Measurements from ENCODE around the gene CCDC183.
"Not testable (repeated sequence)": the region's sequence is repeated elsewhere in the genome, so short reads cannot be mapped to it uniquely, and the experiment has no call there.

The CCDC183 gene

DNA sequence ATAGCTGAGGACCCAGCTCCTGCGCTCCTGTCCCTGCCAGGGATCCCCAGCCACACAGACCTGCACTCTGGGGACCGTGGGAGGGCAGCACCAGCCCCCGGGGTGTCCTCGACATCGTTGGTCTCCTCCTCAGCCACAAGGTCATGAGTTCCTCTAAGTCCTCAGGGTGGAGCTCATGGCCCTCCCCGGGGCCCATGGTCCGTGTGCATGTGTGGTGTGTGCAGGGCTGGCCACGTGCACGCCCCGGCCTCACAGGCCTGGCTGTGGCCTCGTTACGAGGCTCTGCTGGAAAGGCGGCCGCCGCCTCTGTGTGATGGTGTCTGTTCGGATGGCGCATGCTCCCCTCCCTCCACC, 30.0 kb downstream of the CCDC183 start:
- no peak for DNase-seq

DNA sequence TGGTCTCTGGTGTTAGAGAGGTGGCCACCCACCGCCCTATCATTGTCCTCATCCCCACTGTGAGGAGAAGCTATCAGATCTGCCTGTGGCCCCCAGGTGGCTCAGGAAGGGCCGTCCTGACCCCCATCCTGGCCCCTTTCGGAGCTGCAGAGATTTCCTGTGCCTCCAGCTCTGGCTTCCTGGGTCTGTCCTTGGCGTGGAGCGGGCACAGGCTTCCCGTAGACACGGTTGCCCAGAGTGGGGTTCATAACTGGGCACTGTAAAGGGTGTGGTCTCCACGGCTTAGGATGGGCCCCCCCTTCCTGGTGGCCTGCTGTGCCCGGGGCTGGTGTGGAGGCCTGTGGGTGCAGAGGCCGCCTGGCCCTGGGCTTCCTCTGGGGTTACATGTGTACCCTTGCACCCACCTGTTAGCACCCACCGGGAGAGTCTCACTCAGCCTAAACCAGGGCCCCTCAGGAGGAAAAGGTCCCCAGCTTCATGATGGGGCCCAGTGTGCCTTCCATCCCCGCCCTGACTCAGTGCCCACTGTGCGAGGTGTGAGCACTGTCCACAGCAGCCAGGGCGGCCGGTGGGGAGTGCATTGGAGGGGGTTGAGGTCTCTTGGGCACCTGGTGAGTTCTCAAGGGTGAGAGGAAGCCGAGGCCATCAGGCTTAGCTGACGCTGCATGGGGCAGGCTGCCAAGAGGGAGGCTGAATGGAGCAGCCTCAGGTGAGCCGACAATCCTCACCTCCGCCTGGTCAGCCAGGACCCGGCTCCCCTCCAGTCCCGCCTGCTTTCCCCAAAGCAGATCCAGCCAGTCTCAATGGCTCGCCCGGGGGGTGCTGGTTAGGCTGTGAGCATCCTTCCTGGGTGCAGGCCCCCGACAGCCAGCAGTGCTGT, 30.8 kb downstream of the CCDC183 start:
- DNase-seq: no peak

DNA sequence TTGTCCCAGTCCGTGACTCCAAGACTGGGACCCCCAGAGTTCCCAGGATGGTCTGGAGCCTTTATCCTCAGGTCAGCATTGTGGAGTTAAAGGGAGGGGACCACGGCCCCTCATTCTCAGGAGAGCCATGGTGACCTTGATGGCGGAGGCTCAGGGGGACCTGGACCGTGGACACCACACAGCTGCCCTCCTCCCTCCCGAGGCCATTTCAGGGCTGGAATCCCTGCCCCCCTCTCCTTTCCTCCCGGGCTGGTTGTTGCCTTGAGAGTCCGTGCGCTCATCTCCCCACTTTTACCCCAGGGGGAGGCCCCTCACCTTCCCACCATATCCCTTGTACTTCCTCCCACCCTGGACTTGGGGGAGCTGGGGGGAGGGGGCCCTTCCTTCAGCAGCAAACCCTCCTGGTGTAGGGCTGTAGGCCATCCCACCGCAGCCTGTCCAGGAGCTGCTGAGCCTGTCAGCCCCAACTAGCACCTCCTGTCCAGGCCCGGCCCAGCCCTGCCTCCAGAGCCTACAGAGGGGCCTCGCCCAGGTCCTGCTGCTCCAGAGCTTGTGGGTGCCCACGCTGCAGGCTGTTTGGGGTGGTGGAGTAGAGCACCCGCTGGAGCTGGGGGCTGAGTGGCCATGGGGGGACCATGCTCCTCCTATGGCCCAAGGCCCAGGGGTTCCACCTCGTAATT, 31.8 kb downstream of the CCDC183 start:
- DNase-seq: no peak

DNA sequence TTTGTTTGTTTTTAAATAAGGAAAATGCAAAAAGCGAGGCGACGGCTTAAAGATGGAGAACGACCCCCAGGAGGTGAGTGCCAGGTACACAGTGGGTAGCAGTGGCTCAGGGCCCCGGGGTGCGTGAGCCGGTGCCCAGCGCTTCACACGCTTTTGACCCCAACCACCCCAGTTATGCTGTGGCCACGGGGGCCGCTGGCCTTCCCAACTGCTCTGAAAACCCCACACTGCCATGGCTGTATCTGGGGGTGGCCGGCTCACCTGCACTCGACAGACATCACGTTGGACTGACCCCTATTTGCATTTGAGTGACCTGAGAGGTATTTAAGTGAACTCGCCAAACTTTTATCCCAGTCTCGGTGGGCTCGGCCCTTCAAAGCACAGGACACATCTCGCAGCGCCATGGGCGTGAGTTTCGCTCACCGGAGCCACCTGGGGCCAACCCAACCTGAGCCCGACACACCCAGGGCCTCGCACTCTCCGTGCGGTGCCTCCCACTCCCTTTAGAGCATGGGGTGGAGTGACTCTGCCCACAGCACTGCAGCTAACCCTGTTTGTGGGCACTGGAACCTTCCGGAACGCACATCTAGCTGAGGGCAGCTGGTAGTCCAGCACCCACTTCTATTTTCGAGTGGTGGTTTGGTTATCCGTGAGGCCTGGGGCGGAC, 32.5 kb downstream of the CCDC183 start:
- no peak for DNase-seq

DNA sequence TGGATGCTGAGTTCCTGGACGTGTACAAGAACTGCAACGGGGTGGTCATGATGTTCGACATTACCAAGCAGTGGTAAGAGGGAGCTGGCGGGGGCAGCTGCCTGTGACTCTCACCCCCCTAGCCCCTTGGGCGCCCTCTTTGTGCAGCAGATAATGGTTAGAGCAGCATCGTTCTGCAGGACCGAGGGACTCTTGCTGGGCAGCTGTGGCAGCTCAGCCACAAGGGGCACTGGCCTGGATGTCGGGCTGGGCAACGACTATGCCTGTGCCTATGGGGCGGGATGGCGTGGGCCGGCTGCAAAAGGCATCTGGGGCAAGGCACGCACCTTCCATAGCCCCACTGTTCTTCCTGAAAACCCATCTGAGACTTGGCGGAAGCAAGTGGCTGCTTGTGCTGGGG, 33.3 kb downstream of the CCDC183 start:
- DNase-seq: no peak

DNA sequence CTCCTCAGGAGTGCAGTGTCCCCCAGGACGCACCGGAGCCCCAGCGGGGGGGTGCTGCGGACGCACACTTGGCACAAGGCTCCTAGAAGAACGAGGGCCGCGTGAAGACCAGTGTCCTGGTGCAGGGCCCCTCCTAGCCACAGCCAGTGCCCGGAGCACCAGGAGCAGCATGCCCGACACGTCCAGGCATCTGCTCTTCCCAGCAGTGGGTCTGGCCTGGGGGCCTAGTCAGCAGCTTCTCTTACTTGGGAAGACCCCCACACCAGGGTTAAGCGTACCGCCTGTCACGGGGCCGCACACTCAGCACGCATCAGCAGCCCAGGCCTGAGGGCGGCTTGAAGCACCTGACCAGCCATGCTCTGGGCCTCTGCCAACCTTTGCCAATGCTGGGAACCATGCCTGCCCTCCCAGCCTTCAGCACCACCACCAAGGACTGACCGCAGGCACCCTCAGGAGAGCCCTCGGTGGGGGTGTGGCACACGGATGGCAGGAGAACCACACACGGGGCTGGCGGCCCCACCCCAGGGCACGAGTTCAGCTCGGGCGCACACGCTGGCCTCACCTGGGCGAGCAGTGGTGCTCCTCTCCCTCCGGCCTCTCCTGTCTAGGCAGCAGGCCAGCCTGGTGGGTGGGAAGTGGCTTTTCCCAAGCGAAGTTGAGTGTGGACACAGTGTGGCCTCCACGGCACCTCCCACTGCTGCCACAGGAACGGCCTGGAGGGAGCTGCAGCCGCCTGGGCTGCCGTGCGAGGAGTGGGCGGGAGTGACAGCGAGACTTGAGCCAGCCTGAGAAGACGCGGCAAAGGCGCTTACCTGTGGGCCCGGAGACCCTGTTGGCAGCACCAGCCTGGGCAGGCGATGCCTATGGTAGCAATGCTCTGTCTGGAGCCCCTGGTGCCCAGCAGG, 34.1 kb downstream of the CCDC183 start:
- DNase-seq: no peak

DNA sequence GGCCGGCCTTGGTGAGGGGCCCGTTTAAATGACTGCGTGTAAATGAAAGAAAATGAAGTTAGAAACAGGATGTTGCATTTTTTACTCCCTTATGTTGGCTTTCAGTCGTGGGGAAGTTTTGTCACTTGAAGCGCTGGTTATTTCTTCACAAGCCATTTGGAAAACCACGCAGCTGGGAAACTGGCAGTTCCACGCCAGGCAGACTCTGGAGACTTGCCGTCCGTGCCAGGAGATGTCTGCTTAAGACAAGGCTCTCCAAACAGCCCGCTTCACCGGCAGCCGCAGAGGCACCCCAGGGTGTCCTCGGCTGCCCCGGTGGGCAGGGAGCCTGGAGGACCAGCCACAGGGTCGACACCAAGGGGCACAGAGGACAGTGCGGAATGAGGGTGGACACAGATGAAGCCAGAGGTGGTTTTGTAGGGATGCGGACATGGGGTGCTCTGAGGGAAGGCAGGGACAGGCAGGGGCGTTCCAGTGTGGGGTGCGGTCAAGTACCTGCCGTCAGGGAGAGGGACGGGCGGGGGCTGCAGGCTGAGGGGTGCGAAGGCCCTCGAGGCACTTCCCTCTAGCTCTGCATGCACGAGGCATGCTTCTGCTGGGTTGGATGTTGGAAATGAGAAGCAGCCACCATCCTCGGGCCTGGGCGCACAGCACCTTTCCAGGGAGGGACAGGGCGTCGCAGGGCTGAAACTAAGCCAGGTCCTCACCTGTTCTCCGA, 35.0 kb downstream of the CCDC183 start:
- DNase-seq: no peak

DNA sequence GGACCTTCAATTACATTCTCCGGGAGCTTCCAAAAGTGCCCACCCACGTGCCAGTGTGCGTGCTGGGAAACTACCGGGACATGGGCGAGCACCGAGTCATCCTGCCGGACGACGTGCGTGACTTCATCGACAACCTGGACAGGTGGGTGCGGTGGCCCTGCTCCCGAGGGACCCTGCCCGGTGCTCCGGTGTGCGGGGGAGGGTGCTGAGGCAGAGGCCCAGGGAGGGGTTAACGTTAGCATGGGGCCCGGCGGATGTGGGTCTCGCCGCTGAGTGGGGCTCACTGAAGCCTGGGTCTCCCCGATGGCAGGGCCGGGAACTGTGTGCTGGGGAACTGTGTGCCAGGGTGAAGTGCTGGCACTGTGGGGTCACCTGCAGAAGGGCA, 35.6 kb downstream of the CCDC183 start:
- no peak for DNase-seq

DNA sequence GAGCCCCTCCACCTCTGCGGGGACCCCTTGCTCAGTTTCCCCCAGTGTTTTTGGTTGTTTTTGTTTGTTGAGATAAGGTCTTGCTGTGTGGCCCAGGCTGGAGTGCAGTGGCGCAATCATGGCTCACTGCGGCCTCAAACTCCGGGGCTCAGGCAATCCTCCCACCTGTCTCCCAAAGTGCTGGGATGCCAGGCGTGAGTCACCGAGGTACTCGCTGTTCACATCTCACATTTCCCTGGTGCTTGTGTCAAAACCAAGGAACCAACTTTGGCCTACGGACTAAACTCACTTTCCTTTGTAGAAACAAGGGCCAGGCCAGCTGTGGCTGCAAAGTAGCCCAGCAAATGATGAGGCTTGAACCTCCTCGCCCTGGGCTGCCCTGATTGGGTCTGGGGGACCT, 36.4 kb downstream of the CCDC183 start:
- DNase-seq: no peak

DNA sequence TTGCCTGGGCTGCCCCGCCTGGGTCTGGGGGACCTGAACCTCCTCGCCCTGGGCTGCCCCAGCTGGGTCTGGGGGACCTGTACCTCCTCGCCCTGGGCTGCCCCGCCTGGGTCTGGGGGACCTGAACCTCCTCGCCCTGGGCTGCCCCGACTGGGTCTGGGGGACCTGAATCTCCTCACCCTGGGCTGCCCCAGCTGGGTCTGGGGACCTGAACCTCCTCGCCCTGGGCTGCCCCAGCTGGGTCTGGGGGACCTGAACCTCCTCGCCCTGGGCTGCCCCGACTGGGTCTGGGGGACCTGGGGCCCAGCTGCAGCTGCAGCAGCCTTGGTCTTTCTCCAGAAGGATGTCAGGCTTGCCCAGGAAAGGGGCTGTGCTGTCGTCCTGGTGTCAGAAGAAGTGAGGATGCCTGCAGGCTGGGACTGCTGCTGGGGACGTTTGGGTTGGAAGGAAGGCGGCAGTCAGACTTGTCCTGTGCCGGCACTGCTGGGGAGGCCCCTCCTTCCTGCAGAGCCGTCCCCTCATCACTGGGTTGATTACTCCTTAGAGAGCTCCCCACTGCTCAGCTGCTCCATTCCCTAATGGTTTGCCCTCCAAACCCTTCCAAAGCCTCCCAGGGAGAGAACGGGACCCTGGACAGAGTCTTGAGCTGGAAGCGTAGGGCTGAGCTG, 37.4 kb downstream of the CCDC183 start:
- DNase-seq: not testable (repeated sequence)

DNA sequence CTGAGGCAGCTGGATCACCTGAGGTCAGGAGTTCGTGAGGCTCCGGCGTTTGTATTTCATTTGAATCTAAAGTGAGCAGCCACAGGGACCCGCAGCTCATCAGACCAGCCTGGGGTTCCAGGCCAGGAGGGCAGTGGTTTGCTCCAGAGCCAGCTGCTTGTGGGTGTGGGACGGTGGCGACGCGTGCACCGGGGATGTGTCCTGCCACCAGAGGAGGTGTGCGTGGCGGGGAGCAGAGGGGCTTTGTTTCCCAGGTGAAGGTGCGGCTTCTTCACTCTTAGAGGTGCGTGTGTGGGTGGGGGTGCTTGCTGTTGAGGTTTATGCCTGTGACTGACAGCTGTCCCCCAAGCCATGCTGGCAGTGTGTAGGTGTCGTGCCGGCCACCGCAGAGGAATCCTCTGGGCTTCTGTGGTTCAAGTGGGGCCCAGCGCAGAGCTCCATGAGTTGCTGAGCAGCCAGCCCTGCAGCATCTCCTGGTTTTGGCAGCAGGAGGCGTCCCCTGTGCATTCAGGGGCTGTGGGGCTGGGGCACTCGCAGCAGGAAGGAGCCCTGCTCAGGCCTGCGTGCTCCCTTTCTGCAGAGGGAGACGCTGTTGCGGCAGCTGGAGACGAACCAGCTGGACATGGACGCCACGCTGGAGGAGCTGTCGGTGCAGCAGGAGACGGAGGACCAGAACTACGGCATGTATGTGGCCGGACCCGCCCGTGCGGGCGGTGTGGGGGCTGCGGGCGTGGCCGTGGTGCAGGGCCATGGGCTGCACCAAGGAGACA, 39.2 kb downstream of the CCDC183 start:
- no peak for DNase-seq

DNA sequence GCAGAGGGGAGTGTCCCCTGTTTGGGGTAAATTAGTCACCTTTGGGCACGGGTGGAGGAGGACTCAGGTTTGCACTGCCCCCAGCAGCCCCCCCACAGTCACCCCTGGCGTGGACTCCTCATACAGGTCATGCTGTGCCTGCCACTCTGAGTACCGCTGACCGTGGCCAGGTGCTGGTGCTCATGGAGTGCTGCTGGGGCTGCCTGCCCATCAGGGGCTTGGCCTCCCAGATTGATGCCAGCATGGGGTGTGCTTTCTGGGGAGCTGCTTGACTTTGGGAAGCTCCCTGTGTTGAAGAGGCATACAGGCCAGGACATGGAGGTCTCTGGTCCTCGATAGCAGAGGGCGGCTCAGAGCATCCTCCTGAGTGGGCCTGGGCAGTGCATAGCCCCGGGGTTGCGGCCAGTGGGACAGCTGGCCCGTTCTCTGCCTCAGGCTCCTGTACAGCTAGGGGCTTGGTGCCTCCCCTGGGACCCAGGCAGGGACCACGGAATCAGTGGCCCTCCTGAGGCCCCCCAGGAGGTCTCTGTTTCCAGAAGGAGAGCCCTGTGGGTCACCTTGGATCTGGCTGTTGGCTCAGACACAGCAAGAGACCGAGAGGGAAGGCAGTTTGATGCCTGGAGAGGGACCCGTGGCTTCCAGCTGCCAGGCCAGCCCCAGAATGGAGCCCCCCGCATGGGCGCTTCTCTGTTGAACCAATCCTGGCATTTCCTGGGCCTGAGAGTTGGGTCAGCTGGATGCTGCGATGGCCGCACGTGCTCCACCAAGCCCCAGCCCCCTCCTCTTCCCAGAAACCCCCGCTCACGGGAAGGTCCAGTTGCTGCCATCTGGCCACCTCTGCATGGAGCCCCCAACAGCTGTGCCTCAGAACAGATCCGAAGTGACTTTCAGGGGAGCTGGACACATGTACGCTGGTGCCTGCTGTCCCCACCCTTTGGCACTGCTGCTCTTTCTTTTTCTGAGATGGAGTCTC, 40.1 kb downstream of the CCDC183 start:
- DNase-seq: no peak

DNA sequence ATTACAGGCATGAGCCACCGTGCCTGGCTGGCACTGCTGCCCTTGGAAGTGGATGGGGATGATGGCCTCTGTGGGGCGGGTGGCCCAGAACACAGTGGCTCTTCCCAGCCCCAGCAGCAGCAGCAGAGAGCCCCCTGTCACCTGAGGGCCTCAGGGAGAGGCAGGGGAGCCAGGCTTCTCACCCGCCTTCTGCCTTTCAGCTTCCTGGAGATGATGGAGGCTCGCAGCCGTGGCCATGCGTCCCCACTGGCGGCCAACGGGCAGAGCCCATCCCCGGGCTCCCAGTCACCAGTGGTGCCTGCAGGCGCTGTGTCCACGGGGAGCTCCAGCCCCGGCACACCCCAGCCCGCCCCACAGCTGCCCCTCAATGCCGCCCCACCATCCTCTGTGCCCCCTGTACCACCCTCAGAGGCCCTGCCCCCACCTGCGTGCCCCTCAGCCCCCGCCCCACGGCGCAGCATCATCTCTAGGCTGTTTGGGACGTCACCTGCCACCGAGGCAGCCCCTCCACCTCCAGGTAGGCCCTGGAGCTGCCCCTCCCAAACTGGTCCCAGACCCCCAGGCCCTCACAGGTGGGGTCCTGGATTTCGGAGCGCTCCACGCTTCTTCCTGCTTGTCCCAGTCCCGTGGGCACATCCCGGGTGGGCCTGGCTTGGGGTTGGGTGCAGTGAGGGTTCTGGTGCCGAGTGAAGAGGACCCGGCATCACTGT, 41.2 kb downstream of the CCDC183 start:
- no peak for DNase-seq

DNA sequence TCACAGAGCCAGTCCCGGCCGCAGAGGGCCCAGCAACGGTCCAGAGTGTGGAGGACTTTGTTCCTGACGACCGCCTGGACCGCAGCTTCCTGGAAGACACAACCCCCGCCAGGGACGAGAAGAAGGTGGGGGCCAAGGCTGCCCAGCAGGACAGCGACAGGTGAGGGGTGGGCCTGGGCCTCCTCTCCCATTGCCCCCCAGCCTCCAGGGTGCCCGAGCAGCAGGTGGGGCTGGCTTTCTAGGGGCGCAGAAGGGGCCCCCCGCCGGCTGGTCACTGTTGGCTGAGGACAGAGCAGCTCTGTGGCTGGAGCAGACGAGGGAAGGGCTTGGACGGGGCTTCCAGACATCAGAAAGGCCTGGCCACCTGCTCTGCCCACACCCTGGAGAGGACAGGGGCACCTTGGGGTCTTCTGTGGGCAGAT, 41.7 kb downstream of the CCDC183 start:
- DNase-seq: not testable (repeated sequence)

DNA sequence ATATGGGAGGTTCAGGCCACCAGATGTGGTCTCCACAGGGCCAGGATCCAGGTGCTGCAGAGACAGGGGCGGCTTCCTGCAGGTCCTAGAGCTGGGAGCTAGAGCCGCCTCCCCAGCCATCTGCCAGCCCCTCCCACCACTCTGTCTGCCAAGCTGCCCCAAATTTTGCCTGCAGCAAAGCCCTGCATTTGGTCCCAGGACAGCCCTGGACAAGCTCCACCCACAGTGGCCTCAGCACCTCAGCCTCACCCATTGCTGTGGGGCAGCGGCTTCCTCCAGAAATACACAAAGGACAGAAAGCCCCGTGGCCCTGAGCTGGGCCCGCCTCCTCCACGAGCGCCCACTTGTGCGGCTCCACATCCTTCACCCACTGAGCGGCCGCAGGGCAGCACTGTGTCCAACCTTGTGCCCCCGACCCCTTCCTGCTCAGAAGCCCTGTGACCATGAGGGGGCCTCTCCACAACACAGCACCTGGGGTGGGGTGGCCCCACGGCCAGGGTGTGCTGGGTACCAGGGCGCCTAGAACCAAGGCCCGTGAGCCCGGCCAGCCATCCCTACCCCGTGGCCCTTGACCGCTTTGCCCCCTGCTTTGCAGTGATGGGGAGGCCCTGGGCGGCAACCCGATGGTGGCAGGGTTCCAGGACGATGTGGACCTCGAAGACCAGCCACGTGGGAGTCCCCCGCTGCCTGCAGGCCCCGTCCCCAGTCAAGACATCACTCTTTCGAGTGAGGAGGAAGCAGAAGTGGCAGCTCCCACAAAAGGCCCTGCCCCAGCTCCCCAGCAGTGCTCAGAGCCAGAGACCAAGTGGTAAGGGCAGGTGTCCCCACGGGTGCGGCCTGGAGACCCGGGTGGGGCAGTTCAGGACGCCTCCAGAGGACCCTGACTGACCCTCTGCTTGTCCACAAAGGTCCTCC, 42.4 kb downstream of the CCDC183 start:
- DNase-seq: no peak

DNA sequence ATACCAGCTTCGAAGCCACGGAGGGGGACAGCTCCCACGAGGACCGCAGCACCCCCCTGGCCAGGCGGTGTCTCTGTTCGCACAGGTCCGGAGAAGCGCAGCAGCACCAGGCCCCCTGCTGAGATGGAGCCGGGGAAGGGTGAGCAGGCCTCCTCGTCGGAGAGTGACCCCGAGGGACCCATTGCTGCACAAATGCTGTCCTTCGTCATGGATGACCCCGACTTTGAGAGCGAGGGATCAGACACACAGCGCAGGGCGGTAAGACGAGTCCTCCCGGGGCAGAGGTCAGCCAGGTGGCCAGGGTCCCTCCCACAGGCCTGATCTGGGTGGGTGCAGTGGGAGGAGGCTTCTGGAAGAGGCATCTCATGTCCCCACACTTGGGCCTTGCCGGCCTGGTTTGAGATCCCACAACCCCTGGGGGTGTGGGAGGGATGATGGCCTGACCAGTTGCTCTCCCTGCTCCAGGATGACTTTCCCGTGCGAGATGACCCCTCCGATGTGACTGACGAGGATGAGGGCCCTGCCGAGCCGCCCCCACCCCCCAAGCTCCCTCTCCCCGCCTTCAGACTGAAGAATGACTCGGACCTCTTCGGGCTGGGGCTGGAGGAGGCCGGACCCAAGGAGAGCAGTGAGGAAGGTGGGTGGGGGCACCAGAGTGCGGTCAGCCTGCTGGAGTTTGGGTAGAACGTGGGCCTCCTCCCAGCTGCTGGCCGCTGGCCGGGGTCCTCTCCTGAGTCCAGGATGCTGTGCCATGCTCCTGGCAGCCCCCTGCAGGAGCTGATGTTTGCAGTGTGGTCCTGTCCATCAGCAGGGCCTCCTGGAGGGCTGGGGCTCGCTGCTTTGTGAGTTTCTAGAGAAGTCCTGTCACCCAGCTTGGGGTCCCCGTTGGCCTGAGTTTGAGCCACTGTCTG, 43.3 kb downstream of the CCDC183 start:
- DNase-seq: no peak
